ENCODE data around the gene HDAC2. TPM values are rescaled to one million over a fixed set of nuclear protein-coding genes. Genes with fewer than 3 reads are reported as not detected.
"Not testable (repeated sequence)": the region's sequence is repeated elsewhere in the genome, so short reads cannot be mapped to it uniquely, and the experiment has no call there.

Gene HDAC2
- total RNA-seq = 10 to 100 TPM; 72.7 to 75.7 TPM
- polyA plus RNA-seq (ENCODE audit: insufficient read length in 6 of 6) = 100 to 1,000 TPM; 189 to 236 (median 209) TPM
- long read RNA-seq, donor 1, full-length matches to known transcripts = 42 of 164 reads
- long read RNA-seq, donor 1, partial matches to known transcripts = 122 of 164 reads
- long read RNA-seq, donor 1, other reads (novel, unspliced or antisense) = 0 of 164 reads
- long read RNA-seq, donor 2, full-length matches to known transcripts = 37 of 218 reads
- long read RNA-seq, donor 2, partial matches to known transcripts = 181 of 218 reads
- long read RNA-seq, donor 2, other reads (novel, unspliced or antisense) = 0 of 218 reads
- long read RNA-seq, donor 3, full-length matches to known transcripts = 50 of 100 reads
- long read RNA-seq, donor 3, partial matches to known transcripts = 50 of 100 reads
- long read RNA-seq, donor 3, other reads (novel, unspliced or antisense) = 0 of 100 reads
- long read RNA-seq, donor 4, full-length matches to known transcripts = 26 of 56 reads
- long read RNA-seq, donor 4, partial matches to known transcripts = 27 of 56 reads
- long read RNA-seq, donor 4, other reads (novel, unspliced or antisense) = 3 of 56 reads
- long read RNA-seq, donor 5, full-length matches to known transcripts = 31 of 122 reads
- long read RNA-seq, donor 5, partial matches to known transcripts = 91 of 122 reads
- long read RNA-seq, donor 5, other reads (novel, unspliced or antisense) = 0 of 122 reads
- long read RNA-seq, donor 6, full-length matches to known transcripts = 54 of 104 reads
- long read RNA-seq, donor 6, partial matches to known transcripts = 50 of 104 reads
- long read RNA-seq, donor 6, other reads (novel, unspliced or antisense) = 0 of 104 reads
- long read RNA-seq, donor 7, full-length matches to known transcripts = 36 of 56 reads
- long read RNA-seq, donor 7, partial matches to known transcripts = 20 of 56 reads
- long read RNA-seq, donor 7, other reads (novel, unspliced or antisense) = 0 of 56 reads
- long read RNA-seq, donor 8, full-length matches to known transcripts = 36 of 66 reads
- long read RNA-seq, donor 8, partial matches to known transcripts = 30 of 66 reads
- long read RNA-seq, donor 8, other reads (novel, unspliced or antisense) = 0 of 66 reads
- long read RNA-seq, donor 9 = 0 reads
- long read RNA-seq, donor 10, full-length matches to known transcripts = 8 of 28 reads
- long read RNA-seq, donor 10, partial matches to known transcripts = 20 of 28 reads
- long read RNA-seq, donor 10, other reads (novel, unspliced or antisense) = 0 of 28 reads
- long read RNA-seq, donor 11, full-length matches to known transcripts = 40 of 167 reads
- long read RNA-seq, donor 11, partial matches to known transcripts = 127 of 167 reads
- long read RNA-seq, donor 11, other reads (novel, unspliced or antisense) = 0 of 167 reads
- long read RNA-seq, donor 12, full-length matches to known transcripts = 34 of 102 reads
- long read RNA-seq, donor 12, partial matches to known transcripts = 68 of 102 reads
- long read RNA-seq, donor 12, other reads (novel, unspliced or antisense) = 0 of 102 reads

- Histone ChIP-seq H3K4me1 (peaks cover 17 to 39% of the 10 kb centered on the region in 2 donors), H3K9me3 (no peaks in the 10 kb centered on the region), H3K4me3 (peak within 1 kb of the TSS; percentile 82 to 97), H3K36me3 (no peaks in the 10 kb centered on the region), H3K27me3 (no peaks in the 10 kb centered on the region), H3K27ac (peak within 1 kb of the TSS; percentile 91 to 96)
- TF ChIP-seq, protein P1, sequence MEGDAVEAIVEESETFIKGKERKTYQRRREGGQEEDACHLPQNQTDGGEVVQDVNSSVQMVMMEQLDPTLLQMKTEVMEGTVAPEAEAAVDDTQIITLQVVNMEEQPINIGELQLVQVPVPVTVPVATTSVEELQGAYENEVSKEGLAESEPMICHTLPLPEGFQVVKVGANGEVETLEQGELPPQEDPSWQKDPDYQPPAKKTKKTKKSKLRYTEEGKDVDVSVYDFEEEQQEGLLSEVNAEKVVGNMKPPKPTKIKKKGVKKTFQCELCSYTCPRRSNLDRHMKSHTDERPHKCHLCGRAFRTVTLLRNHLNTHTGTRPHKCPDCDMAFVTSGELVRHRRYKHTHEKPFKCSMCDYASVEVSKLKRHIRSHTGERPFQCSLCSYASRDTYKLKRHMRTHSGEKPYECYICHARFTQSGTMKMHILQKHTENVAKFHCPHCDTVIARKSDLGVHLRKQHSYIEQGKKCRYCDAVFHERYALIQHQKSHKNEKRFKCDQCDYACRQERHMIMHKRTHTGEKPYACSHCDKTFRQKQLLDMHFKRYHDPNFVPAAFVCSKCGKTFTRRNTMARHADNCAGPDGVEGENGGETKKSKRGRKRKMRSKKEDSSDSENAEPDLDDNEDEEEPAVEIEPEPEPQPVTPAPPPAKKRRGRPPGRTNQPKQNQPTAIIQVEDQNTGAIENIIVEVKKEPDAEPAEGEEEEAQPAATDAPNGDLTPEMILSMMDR (IDR thresholded peaks at IDR 0.05) = no peak
- DNase-seq = peak; percentile 90 to 96 (median 92)
- ATAC-seq = peak; percentile 94
- intact Hi-C loops (cut with DNase I) = no loop called here
These were observed at the start of gene HDAC2 for GRCh38 chr6:113970805-113971676. Gene HDAC2 (minus strand): TSS chr6:113971148. CDS start chr6:113970908, 240 bp downstream.

GRCh38 chr6:114020196-114020595, 49.2 kb upstream of the HDAC2 start:
- TF ChIP-seq, protein P1 (IDR thresholded peaks at IDR 0.05) = no peak
- H3K27ac ChIP-seq = no peak overlapping the region
- ATAC-seq = no peak
- no peaks in the 10 kb centered on the region for H3K27me3 ChIP-seq
- no peaks in the 10 kb centered on the region for H3K36me3 ChIP-seq
- no peak overlapping the region for H3K4me3 ChIP-seq
- no peaks in the 10 kb centered on the region for H3K4me1 ChIP-seq
- H3K9me3 ChIP-seq = no peaks in the 10 kb centered on the region
- intact Hi-C loops (cut with DNase I) = no loop called here
- DNase-seq = no peak

GRCh38 chr6:114017146-114017545, 46.2 kb upstream of the HDAC2 start:
- H3K4me1 ChIP-seq; H3K27ac ChIP-seq; DNase-seq; H3K27me3 ChIP-seq; H3K36me3 ChIP-seq; ATAC-seq; H3K9me3 ChIP-seq; intact Hi-C loops (cut with DNase I); H3K4me3 ChIP-seq: not testable (repeated sequence)

- H3K9me3 ChIP-seq; H3K4me1 ChIP-seq; H3K27me3 ChIP-seq; intact Hi-C loops (cut with DNase I); H3K4me3 ChIP-seq; ATAC-seq; H3K27ac ChIP-seq; H3K36me3 ChIP-seq; DNase-seq: not testable (repeated sequence)
These were observed 43.2 kb upstream of the HDAC2 start for GRCh38 chr6:114014106-114014505.

DNA sequence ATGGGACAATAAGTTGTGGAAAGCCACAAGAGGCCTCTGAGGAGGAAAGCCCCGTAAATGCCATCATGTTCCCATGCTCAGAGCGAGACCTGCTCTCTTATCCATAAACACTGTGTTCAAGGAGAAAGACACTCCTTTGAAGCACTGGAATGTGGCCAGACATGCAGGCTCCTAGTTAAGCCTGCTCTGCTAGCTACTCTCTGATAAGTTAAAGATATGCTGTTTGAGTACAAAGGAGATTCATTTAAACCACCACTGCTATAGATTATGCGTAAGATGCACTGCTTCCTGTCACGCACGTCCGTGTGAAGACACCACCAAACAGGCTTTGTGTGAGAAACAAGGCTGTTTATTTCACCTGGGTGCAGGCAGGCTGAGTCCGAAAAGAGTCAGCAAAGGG, 40.5 kb upstream of the HDAC2 start:
- H3K9me3 ChIP-seq; H3K36me3 ChIP-seq; intact Hi-C loops (cut with DNase I); H3K4me3 ChIP-seq; H3K27ac ChIP-seq; H3K27me3 ChIP-seq; H3K4me1 ChIP-seq; DNase-seq: not testable (repeated sequence)
- ATAC-seq = peak; percentile 26

Measured in left lung (tissue), 14 donors.